ENCODE data around the gene SLC47A2. TPM values are rescaled to one million over a fixed set of nuclear protein-coding genes. Genes with fewer than 3 reads are reported as not detected.
A peak's percentile ranks its signal among the peaks of the same experiment; 100 is the strongest.

SLC47A2 gene
- polyA plus RNA-seq, 6 donors from 2014 or later: not detected

GRCh38 chr17:19644493-19645210 is 71.7 kb downstream of the SLC47A2 start:
- Mint-ChIP-seq H3K9me3 (peaks cover 0 to under 1% (median 0%) of the 10 kb centered on the region in 7 donors), H3K27me3 (peaks cover 5 to 13% (median 7%) of the 10 kb centered on the region in 3 donors), H3K36me3 (no peaks in the 10 kb centered on the region), H3K4me1 (peaks cover 18 to 29% (median 19%) of the 10 kb centered on the region in 3 donors), H3K4me3 (peak overlapping the region in 1 of 8 donors; percentile 91), H3K27ac (no peak overlapping the region)
- ATAC-seq (ENCODE audit: low read depth in 2 of 2) (no peak), DNase-seq (no peak)

GRCh38 chr17:19642373-19642893 is 74.0 kb downstream of the SLC47A2 start:
- H3K36me3 Mint-ChIP-seq: no peaks in the 10 kb centered on the region
- H3K27me3 Mint-ChIP-seq: peaks cover 6 to 32% (median 15%) of the 10 kb centered on the region in 3 donors
- H3K9me3 Mint-ChIP-seq: peaks cover 0 to 13% (median 4%) of the 10 kb centered on the region in 7 donors
- no peak overlapping the region for H3K4me3 Mint-ChIP-seq
- DNase-seq (no peak), ATAC-seq (ENCODE audit: low read depth in 2 of 2) (no peak)
- peaks cover 5 to 11% (median 7%) of the 10 kb centered on the region in 3 donors for H3K4me1 Mint-ChIP-seq
- peak overlapping the region in 1 of 6 donors; percentile 4 for H3K27ac Mint-ChIP-seq

- ATAC-seq (ENCODE audit: low read depth in 2 of 2) (no peak), DNase-seq (no peak)
- H3K4me1 Mint-ChIP-seq: peaks cover 0 to 7% (median 3%) of the 10 kb centered on the region in 3 donors
- H3K36me3 Mint-ChIP-seq: no peaks in the 10 kb centered on the region
- H3K27me3 Mint-ChIP-seq: peaks cover 12 to 38% (median 21%) of the 10 kb centered on the region in 3 donors
- no peak overlapping the region for H3K27ac Mint-ChIP-seq
- H3K4me3 Mint-ChIP-seq: no peak overlapping the region
- H3K9me3 Mint-ChIP-seq: peaks cover 0 to 13% (median 4%) of the 10 kb centered on the region in 7 donors
Measured at GRCh38 chr17:19641687-19642372, 74.6 kb downstream of the SLC47A2 start.

GRCh38 chr17:19631905-19632304 is 84.5 kb downstream of the SLC47A2 start:
- no peak for ATAC-seq (ENCODE audit: low read depth in 2 of 2)
- no peak overlapping the region for H3K27ac Mint-ChIP-seq
- no peaks in the 10 kb centered on the region for H3K4me1 Mint-ChIP-seq
- no peaks in the 10 kb centered on the region for H3K36me3 Mint-ChIP-seq
- no peak overlapping the region for H3K4me3 Mint-ChIP-seq
- H3K27me3 Mint-ChIP-seq: peaks cover 27 to 43% (median 37%) of the 10 kb centered on the region in 3 donors
- DNase-seq: no peak
- no peaks in the 10 kb centered on the region for H3K9me3 Mint-ChIP-seq

- Mint-ChIP-seq H3K27me3 (peaks cover 26 to 41% (median 35%) of the 10 kb centered on the region in 3 donors), H3K4me3 (no peak overlapping the region)
- no peak for ATAC-seq (ENCODE audit: low read depth in 2 of 2)
Measured at GRCh38 chr17:19630661-19631060, 85.7 kb downstream of the SLC47A2 start.

GRCh38 chr17:19630035-19630434 is 86.3 kb downstream of the SLC47A2 start:
- ATAC-seq (ENCODE audit: low read depth in 2 of 2): no peak
- Mint-ChIP-seq H3K4me3 (no peak overlapping the region), H3K27me3 (peaks cover 26 to 37% (median 31%) of the 10 kb centered on the region in 3 donors), H3K9me3 (no peaks in the 10 kb centered on the region), H3K36me3 (no peaks in the 10 kb centered on the region), H3K27ac (peak overlapping the region in 1 of 6 donors; percentile 16), H3K4me1 (no peaks in the 10 kb centered on the region)
- no peak for DNase-seq

More at GRCh38 chr17:19630661-19631060, 85.7 kb downstream of the SLC47A2 start:
- DNase-seq: no peak
- Mint-ChIP-seq H3K36me3 (no peaks in the 10 kb centered on the region), H3K4me1 (no peaks in the 10 kb centered on the region), H3K27ac (no peak overlapping the region), H3K9me3 (no peaks in the 10 kb centered on the region)

GRCh38 chr17:19629449-19629848 is 86.9 kb downstream of the SLC47A2 start:
- DNase-seq (no peak), ATAC-seq (ENCODE audit: low read depth in 2 of 2) (no peak)
- Mint-ChIP-seq H3K27me3 (peaks cover 22 to 37% (median 25%) of the 10 kb centered on the region in 3 donors), H3K9me3 (no peaks in the 10 kb centered on the region), H3K4me3 (no peak overlapping the region), H3K36me3 (no peaks in the 10 kb centered on the region), H3K4me1 (no peaks in the 10 kb centered on the region), H3K27ac (no peak overlapping the region)

Other genes with a start within 250 kb of the SLC47A2 start
- gene SLC47A1, start 182.7 kb downstream of the SLC47A2 start, polyA plus RNA-seq (ENCODE audit: low read depth in 6 of 6): not detected
- gene ALDH3A2, start 67.8 kb downstream of the SLC47A2 start, polyA plus RNA-seq (ENCODE audit: low read depth in 6 of 6): 10 to 100 TPM; 13.5 to 28.4 (median 18.1) TPM
- under 1 TPM in 1 of 6 donors, not detected in 5; 0.19 TPM for gene ALDH3A1, start 31.7 kb upstream of the SLC47A2 start, polyA plus RNA-seq (ENCODE audit: low read depth in 6 of 6)
- gene ULK2, start 151.4 kb upstream of the SLC47A2 start, polyA plus RNA-seq (ENCODE audit: low read depth in 6 of 6): 1 to 10 TPM in 3 of 6 donors, under 1 TPM in 2, not detected in 1; 0.04 to 1.5 (median 1.1) TPM